Endometrium (tissue), 2 donors: ENCODE measurements around the gene SLC35B1.
"Not testable (repeated sequence)": the region's sequence is repeated elsewhere in the genome, so short reads cannot be mapped to it uniquely, and the experiment has no call there.

Experiments used
- FAIRE-seq: peaks from 2 replicates; lab custom pipeline; 2012; peaks lifted over from hg19 to GRCh38; lab: Jason Lieb, UNC
- donor health status: control.
- donor health status: control.

Gene SLC35B1

DNA sequence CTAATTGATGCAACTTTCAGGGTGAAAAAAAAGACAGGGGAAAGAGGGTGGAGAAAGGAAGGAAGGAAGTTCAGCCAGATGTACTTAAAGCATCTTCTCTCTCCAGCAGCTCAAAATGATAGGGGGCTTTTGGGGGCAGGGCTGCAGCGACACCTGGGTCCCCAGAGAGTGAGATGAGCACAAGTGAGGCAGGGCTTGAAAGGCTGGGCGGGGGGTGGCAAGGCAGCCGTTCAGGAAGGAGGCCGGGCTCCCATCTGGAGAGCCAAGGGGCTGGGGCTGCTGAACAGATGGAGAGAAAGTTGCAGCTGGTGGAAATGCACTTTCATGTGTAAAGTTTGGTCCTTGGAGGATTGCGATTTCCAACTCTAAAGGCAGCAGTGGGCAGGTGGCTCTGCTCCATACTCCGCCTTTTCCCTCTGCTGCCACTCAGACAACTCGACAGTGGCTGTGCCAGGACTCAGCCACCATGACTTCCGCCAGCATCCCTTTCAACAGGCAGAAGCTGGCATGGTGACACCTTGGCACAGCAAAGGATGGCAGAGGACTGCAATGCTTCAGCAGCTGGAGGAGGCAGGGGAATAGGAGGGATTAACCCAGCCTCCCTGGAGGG lies 7.7 kb downstream of the SLC35B1 start:
- no peak for FAIRE-seq

GRCh38 chr17:49698005-49698404 lies 9.8 kb downstream of the SLC35B1 start:
- no peak for FAIRE-seq

- no peak for FAIRE-seq
Observed at GRCh38 chr17:49696233-49696761, 11.5 kb downstream of the SLC35B1 start.

- FAIRE-seq = no peak
Observed at GRCh38 chr17:49695698-49696232, 12.0 kb downstream of the SLC35B1 start.

- no peak for FAIRE-seq
Observed at GRCh38 chr17:49694847-49695697, 12.7 kb downstream of the SLC35B1 start.

DNA sequence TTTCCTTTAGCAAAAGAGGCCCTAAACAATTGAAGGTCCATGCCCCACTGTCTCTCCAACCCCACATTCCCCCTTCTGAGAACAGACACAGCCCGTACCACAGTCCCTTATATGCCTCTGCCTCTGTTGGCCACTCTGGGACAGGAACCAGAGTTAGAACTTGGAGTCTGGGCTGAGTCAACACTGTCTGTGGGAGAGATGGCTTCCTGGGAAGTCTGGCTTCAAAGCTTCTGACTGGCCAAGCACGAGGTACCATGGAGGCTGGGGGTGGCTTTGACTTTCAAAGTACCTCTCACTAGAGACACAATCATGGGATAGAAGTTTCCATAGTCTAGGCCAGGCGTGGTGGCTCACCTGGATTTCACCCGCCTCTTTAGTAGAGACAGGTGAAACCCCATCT lies 15.0 kb downstream of the SLC35B1 start:
- FAIRE-seq = no peak

GRCh38 chr17:49691677-49692191 lies 16.0 kb downstream of the SLC35B1 start:
- no peak for FAIRE-seq

DNA sequence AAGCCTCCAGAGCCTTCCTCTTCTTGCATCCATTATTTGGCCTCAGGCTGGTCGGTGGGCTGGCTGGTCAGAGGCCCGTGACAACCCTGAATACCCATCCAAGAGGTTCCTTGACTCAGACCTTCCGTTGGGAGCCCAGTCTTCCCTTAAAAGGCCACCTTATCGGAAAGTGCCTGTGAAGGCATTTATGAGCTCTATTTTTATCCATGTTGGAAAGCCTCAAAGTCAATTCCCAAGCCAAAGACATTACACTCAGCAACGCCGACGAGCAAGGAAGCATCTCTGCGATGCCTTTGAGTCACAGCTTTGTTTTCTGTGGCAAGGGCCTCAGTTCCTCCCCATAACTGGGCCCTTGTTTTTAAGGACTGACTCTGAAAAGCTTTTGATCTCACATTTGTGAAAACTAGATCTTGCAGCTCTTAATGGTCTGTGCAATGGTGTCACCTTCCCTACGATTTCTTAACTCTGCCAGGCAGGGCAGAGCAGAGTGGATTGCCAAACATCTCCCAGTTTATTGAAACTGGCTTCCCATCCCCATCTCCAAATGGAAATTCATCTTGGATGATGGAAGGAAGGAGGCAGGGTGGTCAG lies 16.6 kb downstream of the SLC35B1 start:
- FAIRE-seq = no peak

DNA sequence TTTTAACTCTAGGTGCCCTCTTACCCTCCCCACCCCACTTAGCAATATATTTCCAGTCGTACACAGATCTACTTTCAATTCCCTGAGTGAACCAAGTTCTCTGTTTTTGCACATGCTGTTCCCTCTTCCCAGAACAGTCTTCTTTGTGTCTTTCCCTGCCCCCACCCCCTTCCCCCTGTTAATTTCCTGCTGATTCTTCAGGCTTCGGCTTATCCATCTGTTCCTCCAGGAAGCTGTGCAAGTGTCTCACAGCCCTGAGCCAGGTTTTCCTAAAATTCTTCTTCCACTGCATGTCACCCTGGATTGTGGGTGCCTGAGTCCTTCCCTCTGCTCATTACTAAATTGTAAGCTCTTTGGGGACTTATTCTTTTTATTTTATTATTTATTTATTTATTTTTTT lies 17.5 kb downstream of the SLC35B1 start:
- FAIRE-seq = no peak

GRCh38 chr17:49688848-49689247 lies 18.9 kb downstream of the SLC35B1 start:
- no peak for FAIRE-seq

GRCh38 chr17:49687878-49688491 lies 19.8 kb downstream of the SLC35B1 start:
- no peak for FAIRE-seq

DNA sequence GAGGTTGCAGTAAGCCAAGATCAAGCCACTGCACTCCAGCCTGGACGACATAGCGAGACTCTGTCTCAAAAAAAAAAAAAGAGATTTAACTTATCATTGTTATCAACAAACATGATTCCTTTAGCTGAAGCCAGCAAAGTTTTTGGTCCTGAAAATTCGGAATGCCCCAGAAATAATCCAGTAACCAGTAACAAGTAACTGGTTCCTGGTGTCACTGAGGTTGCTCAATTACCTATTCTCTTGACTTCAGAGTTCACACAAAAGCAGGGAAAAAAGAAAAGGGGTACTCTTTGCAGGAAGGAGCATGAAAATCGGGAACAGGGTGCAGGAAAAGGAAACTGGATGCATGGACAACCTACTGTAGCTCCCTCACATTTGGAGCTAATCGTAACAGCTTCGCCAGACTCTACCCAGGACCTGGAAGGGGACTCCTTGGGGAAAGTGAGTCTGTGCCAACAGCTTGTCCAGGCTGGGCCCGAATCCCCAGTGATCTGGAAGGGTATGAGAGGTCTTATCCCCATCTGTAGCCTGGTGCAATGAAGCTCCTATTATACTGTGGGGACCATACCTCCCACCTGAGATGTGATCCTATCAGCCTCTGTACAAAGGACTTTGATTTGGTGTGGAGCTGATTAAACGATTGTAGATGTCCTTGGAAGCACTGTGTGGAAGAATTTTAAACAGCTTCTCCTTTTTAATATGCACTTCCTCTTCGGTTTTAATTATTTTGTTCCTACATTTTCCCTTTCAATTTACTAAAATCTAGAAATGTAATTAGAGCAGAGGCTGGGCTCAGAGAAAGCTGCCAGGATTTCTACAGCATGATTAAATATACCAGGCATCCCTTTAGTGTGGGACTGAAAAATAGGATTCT lies 26.4 kb downstream of the SLC35B1 start:
- FAIRE-seq = no peak

GRCh38 chr17:49680314-49680713 lies 27.4 kb downstream of the SLC35B1 start:
- no peak for FAIRE-seq

DNA sequence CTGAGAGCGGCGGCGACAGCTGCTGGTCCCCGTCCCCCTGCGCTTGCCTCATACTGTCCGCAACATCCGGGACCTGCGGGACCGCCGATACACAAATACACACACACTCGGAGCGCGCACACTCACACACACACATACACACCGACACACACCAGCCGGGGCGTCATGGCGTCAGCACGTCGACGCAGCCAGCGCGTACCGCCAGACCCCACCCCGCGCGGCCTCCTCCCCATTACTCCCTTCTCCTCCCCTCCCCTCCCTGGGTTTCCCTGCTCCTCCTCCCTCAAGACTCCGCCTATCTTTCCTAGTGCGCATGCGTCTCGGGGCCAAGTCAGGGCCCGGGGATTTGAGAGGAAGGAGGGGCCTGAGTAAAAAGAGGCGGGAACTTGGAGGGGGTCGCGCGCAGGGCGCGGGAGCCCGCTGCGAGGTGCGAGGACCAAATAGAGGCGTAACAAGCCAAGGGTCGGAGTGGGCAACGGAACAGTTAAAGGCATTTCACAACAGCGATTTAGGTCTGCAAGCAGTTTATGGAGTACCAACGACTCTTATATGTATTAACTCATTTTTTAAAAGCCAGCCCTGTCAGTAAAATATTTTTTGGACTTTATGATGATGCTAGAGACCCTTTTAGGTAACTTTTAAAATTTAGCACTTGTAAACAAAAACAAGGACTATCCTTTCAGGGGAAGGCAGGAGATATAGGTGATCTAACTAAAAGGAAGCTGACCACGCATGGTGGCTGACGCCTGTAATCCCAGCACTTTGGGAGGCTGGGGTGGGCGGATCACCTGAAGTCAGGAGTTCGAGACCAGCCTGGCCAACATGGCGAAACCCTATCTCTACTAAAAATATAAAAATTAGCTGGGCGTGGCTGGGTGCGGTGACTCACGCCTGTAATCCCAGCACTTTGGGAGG lies 29.6 kb downstream of the SLC35B1 start, which contains the start of gene SPOP:
SPOP (minus strand) TSS at position 165 of the 915 bp plus-strand sequence. CDS start 55,287 bp downstream, outside the sequence.
- peak; percentile 63 for FAIRE-seq

DNA sequence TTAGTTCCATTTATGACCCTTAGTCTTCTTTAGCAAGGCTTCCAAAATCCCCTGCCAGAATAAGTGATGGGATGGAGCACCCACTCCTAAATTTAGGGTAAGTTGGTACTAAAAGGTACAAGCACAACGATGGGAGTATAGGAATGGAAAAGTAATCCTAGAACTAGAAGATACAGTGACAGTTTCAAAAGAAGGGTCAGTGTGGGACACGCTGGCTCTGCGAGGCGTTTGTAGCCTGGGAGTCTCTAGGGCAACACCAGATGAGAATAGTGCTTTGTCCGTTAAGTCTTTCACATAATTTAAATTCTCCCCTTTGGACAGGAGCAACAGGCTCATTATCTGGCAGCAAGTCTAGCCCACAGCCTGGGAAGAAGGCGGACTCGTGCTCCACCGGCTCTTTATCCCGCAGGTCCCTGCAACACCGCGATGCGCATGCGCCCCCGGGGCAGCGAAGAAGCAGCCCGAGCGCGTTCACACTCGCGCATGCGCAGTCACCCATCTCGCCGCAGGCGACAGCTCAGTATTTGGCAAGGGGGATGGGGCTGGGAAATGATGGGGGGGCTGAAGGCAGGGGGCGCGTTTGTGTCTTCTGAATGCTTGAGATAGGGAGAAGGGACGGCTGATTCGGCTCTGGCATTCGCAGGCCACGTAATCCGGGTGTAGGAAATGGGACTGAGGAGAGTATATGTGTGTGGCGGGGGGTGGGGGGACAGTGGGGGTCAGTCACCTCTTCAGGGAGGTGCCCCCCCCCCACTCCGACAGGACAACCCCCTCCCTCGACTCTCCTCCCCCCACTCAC lies 30.4 kb downstream of the SLC35B1 start:
- no peak for FAIRE-seq

GRCh38 chr17:49676276-49676868 lies 31.4 kb downstream of the SLC35B1 start:
- FAIRE-seq = no peak

GRCh38 chr17:49674507-49674906 lies 33.3 kb downstream of the SLC35B1 start:
- no peak for FAIRE-seq

DNA sequence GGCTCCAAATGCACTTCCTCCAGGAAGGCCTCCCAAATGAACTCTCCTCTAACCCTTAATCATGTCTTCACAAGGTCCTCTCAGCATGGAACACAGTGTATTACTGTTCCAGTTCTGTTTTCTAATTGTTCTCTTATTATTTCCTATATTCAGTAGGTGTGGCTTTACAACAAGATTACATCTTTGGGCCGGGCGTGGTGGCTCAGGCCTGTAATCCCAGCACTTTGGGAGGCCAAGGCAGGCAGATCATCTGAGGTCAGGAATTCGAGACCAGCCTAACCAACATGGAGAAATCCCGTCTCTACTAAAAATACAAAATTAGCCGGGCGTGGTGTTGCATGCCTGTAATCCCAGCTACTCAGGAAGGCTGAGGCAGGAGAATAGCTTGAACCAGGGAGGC lies 34.1 kb downstream of the SLC35B1 start:
- not testable (repeated sequence) for FAIRE-seq

DNA sequence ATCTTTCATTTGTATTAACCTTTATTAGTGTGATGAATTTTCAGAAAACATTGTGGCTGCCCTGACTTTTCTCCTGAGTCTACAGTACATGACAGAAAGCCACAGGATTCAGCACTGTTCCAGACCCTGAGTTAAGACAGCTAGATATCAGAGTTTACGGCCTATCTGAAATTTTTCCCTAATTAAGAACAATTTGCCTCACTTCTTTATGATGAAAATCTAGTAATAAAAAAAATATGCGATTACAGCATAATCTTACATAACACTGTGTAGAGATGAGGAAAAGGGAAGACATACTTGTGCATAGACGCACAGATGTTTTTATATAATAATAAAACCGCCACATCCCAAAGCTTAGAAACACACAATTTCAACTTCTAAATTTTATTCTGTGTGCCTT lies 37.1 kb downstream of the SLC35B1 start:
- no peak for FAIRE-seq
